ENCODE results near the gene IGSF9.

Gene IGSF9

DNA sequence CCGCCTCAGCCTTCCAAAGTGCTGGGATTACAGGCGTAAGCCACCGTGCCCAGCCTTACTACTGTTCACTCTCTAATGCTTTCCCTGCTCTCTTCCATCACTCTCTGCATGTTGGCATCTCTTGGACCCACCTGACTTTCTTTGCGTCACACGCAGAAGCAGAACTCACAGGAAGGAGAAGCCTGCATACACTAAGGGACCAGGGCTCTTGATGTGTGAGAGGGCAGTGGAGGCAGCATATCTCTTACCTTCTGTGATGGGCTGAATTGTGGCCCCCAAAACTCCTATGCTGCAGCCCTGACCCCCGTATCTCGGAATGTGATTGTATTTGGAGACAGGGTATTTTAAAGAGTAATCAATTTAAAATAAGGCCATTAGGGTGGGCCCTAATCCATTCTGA is 35.4 kb upstream of the IGSF9 start:
- H3K36me3 ChIP-seq (replicated peaks; ENCODE audit: insufficient read depth, low read length) = no peaks in the 10 kb centered on the region
- no peaks in the 10 kb centered on the region for H3K9me3 ChIP-seq (replicated peaks; ENCODE audit: insufficient read depth, low read length)
- DNase-seq = no peak
- no peak overlapping the region for H2AFZ ChIP-seq (ENCODE audit: low read length)
- TF ChIP-seq EZH2phosphoT487 (IDR thresholded peaks at IDR 0.05; ENCODE audit: low read length) (no peak), EZH2 (optimal IDR thresholded peaks at IDR 0.05; ENCODE audit: low read depth, low read length) (no peak)
- TF ChIP-seq, protein P1, sequence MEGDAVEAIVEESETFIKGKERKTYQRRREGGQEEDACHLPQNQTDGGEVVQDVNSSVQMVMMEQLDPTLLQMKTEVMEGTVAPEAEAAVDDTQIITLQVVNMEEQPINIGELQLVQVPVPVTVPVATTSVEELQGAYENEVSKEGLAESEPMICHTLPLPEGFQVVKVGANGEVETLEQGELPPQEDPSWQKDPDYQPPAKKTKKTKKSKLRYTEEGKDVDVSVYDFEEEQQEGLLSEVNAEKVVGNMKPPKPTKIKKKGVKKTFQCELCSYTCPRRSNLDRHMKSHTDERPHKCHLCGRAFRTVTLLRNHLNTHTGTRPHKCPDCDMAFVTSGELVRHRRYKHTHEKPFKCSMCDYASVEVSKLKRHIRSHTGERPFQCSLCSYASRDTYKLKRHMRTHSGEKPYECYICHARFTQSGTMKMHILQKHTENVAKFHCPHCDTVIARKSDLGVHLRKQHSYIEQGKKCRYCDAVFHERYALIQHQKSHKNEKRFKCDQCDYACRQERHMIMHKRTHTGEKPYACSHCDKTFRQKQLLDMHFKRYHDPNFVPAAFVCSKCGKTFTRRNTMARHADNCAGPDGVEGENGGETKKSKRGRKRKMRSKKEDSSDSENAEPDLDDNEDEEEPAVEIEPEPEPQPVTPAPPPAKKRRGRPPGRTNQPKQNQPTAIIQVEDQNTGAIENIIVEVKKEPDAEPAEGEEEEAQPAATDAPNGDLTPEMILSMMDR (IDR thresholded peaks at IDR 0.05; ENCODE audit: low read length) = no peak
- no peak overlapping the region for H3K4me2 ChIP-seq (ENCODE audit: low read depth, low read length)
- no peaks in the 10 kb centered on the region for H3K4me1 ChIP-seq (ENCODE audit: low read length)
- H3K79me2 ChIP-seq (ENCODE audit: low read length) = no peaks in the 10 kb centered on the region
- no peak overlapping the region for H3K9ac ChIP-seq (ENCODE audit: low read length)
- no peak overlapping the region for H3K27ac ChIP-seq (ENCODE audit: low read length)
- no peak overlapping the region for H3K4me3 ChIP-seq (ENCODE audit: low read length)
- no peaks in the 10 kb centered on the region for H4K20me1 ChIP-seq (ENCODE audit: insufficient read depth, low read length)
- no peaks in the 10 kb centered on the region for H3F3A ChIP-seq (ENCODE audit: insufficient read depth, low read length)
- no peaks in the 10 kb centered on the region for H3K9me2 ChIP-seq (replicated peaks; ENCODE audit: insufficient read depth, low read length)
- no peaks in the 10 kb centered on the region; the same call in 1 of the 2 replicates for H3K27me3 ChIP-seq (replicated peaks; ENCODE audit: insufficient read depth, low read length)

DNA sequence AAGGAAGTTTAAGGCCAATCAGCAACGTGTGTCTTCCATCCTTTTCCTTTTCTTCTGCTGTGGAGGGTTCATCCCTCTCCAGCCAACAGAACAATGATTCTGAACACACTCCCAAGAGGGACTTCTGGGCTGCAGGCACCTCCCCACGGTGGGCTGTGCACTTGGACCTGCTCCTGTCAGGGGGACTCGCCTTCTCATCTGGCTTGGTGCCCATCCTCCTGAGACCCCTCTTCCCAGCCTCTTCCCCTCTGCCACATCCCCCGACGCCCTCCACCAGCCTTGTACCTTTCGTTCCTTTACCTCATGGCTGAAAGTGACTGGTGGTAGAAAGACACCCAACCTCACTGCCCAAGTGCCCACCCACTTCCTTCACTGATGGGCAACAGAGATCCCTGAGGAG is 34.7 kb upstream of the IGSF9 start:
- Histone ChIP-seq H3K79me2 (ENCODE audit: low read length) (no peaks in the 10 kb centered on the region), H3K36me3 (replicated peaks; ENCODE audit: insufficient read depth, low read length) (no peaks in the 10 kb centered on the region), H4K20me1 (ENCODE audit: insufficient read depth, low read length) (no peaks in the 10 kb centered on the region), H2AFZ (ENCODE audit: low read length) (no peak overlapping the region), H3K4me1 (ENCODE audit: low read length) (no peaks in the 10 kb centered on the region), H3K9me2 (replicated peaks; ENCODE audit: insufficient read depth, low read length) (no peaks in the 10 kb centered on the region), H3K9ac (ENCODE audit: low read length) (no peak overlapping the region), H3K9me3 (replicated peaks; ENCODE audit: insufficient read depth, low read length) (no peaks in the 10 kb centered on the region), H3K4me3 (ENCODE audit: low read length) (no peak overlapping the region), H3K4me2 (ENCODE audit: low read depth, low read length) (no peak overlapping the region), H3F3A (ENCODE audit: insufficient read depth, low read length) (no peaks in the 10 kb centered on the region), H3K27ac (ENCODE audit: low read length) (no peak overlapping the region), H3K27me3 (replicated peaks; ENCODE audit: insufficient read depth, low read length) (no peaks in the 10 kb centered on the region; the same call in 1 of the 2 replicates)
- no peak for DNase-seq
- TF ChIP-seq EZH2phosphoT487 (IDR thresholded peaks at IDR 0.05; ENCODE audit: low read length) (no peak), EZH2 (optimal IDR thresholded peaks at IDR 0.05; ENCODE audit: low read depth, low read length) (no peak)
- TF ChIP-seq, protein P1 (IDR thresholded peaks at IDR 0.05; ENCODE audit: low read length) = no peak

DNA sequence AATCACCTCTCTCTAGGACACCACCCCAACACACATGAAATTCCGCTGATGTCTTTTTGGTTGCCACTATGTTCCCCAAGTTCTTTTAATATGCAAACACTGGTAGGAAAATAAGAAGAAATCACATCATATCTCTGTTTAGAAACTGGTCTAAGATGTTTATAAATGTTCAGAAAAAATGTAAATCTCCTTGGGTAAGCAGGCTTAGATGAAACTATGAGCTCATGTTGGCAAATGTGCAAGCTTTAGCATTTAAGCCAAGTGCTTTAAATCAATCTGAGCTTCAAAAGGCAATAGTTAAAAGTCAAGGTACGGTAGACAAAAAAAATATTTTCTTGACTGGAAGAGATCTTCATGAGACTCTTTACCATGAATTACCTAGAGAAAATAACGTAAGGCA is 33.8 kb upstream of the IGSF9 start:
- Histone ChIP-seq H3K4me2 (ENCODE audit: low read depth, low read length) (no peak overlapping the region), H3K9me3 (replicated peaks; ENCODE audit: insufficient read depth, low read length) (no peaks in the 10 kb centered on the region), H3F3A (ENCODE audit: insufficient read depth, low read length) (no peaks in the 10 kb centered on the region), H3K79me2 (ENCODE audit: low read length) (no peaks in the 10 kb centered on the region), H2AFZ (ENCODE audit: low read length) (no peak overlapping the region), H3K4me1 (ENCODE audit: low read length) (no peaks in the 10 kb centered on the region), H3K36me3 (replicated peaks; ENCODE audit: insufficient read depth, low read length) (no peaks in the 10 kb centered on the region), H4K20me1 (ENCODE audit: insufficient read depth, low read length) (no peaks in the 10 kb centered on the region), H3K9ac (ENCODE audit: low read length) (no peak overlapping the region), H3K9me2 (replicated peaks; ENCODE audit: insufficient read depth, low read length) (no peaks in the 10 kb centered on the region), H3K27ac (ENCODE audit: low read length) (no peak overlapping the region), H3K4me3 (ENCODE audit: low read length) (no peak overlapping the region), H3K27me3 (replicated peaks; ENCODE audit: insufficient read depth, low read length) (no peaks in the 10 kb centered on the region; the same call in 1 of the 2 replicates)
- TF ChIP-seq EZH2phosphoT487 (IDR thresholded peaks at IDR 0.05; ENCODE audit: low read length) (no peak), EZH2 (optimal IDR thresholded peaks at IDR 0.05; ENCODE audit: low read depth, low read length) (no peak)
- TF ChIP-seq, protein P1 (IDR thresholded peaks at IDR 0.05; ENCODE audit: low read length) = no peak
- no peak for DNase-seq

Data from MM.1S (cell line).